DND-41 (cell line): ENCODE measurements around the gene INKA1.

Experiments used
- EZH2 ChIP-seq: IDR thresholded peaks from 3 replicates; pipeline ENCODE4 v1.6.1; 2012; ENCODE audit warnings: borderline replicate concordance, low read depth, mild to moderate bottlenecking, moderate library complexity, low read length, inconsistent platforms; ENCODE audit not compliant: severe bottlenecking
- TF ChIP-seq, protein P1 (sequence below): IDR thresholded peaks from 2 replicates; pipeline ENCODE4 v1.5.1; 2012; ENCODE audit warnings: borderline replicate concordance, low read length, moderate library complexity, mild to moderate bottlenecking; ENCODE audit not compliant: poor library complexity, severe bottlenecking; ENCODE audit errors: extremely low read depth

DNA sequence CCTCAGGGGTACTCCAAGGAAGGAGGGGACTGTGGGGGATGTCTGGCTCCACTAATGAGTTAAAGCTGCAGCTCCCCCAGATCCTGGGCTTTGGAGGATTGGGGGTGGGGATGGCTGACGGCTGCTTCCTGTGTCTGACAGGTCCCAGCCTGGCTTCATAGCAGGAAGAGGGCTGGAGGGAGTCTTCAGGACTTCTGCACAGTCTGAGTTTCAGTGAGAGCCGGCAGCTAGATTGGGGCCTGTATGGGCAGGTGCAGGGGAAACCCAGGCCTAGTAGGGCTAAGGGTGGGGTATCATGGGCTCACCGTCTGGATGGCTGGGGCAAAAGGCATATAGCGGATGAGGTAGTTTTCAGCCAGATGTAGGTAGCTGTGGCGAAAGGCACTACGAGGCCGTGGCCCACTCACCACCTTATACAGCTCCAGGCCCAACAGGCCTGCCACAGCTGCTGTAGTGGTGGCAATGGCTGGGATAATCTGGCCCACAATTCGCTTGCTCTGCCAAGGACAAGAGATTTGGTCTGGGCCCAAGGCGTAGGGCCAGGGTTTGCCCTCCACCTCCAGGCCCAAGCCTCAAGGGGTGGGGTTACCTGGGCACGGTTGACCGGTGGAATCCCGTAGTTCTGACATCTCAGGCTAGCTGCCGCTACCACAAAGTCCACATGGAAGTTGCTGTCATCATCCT, 4.5 kb downstream of the INKA1 start:
- TF ChIP-seq, protein P1, sequence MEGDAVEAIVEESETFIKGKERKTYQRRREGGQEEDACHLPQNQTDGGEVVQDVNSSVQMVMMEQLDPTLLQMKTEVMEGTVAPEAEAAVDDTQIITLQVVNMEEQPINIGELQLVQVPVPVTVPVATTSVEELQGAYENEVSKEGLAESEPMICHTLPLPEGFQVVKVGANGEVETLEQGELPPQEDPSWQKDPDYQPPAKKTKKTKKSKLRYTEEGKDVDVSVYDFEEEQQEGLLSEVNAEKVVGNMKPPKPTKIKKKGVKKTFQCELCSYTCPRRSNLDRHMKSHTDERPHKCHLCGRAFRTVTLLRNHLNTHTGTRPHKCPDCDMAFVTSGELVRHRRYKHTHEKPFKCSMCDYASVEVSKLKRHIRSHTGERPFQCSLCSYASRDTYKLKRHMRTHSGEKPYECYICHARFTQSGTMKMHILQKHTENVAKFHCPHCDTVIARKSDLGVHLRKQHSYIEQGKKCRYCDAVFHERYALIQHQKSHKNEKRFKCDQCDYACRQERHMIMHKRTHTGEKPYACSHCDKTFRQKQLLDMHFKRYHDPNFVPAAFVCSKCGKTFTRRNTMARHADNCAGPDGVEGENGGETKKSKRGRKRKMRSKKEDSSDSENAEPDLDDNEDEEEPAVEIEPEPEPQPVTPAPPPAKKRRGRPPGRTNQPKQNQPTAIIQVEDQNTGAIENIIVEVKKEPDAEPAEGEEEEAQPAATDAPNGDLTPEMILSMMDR: no peak
- no peak for TF ChIP-seq EZH2
